Sciatic nerve (tissue), 2 donors: ENCODE results near the gene AOPEP. TPM values are rescaled to one million over a fixed set of nuclear protein-coding genes. Genes with fewer than 3 reads are reported as not detected.
"Not testable (repeated sequence)": the region's sequence is repeated elsewhere in the genome, so short reads cannot be mapped to it uniquely, and the experiment has no call there.

ENCODE experiments used
- ATAC-seq: fragments of 200-7000 bp; cut with Tn5 transposase; one replicate; pipeline ENCODE4 v1.9.1; 2020; ENCODE audit warnings: mild to moderate bottlenecking, moderate library complexity
- DNase-seq: peaks from one replicate; pipeline ENCODE4 v3.0.0-alpha.2; 2020; ENCODE audit warnings: low spot score
- intact Hi-C: fragments of 100-400 bp; cut with DNase I; formaldehyde crosslinking; loops from one replicate; pipeline ENCODE4 v1.14.2; 2022
- total RNA-seq: library from RNA; stranded (reverse); fragmentation: NEBNext Ultra II Directional; extraction: Animal tissue kit (Norgen Biotek cat#: 25700); gene quantifications from one replicate; pipeline ENCODE4 v1.2.1, GENCODE V29; 2021
- donor health status: DM: no; HTN: no; CAD: no.
- donor health status: DM: no; HTN: no; CAD: no.

The AOPEP gene
- total RNA-seq, 1 donor from 2014 or later = 158 TPM

DNA sequence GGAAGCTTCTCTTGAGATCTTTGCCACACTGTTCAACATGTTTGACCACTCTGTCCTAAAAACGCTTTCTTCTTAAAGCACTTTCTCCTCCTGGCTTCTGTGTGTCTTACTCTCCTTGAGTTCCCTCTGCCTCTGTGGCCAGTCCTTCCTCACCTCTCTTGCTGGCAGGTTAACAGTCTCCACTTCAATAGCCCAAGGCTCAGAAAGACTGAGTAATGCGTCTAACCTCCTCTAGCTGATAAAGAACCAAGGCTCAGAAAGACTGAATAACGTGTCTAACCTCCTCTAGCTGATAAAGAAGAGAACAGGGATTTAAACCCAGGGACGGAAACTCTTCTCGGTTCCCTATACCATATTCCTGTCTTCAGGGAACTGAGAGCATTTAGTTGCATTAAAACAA is 205.2 kb downstream of the AOPEP start:
- DNase-seq (no peak), ATAC-seq (no peak)
- intact Hi-C loops = no loop called here

- intact Hi-C loops = no loop called here
- no peak for DNase-seq
- ATAC-seq = no peak
Measured at GRCh38 chr9:94932652-94933510, 206.4 kb downstream of the AOPEP start.

DNA sequence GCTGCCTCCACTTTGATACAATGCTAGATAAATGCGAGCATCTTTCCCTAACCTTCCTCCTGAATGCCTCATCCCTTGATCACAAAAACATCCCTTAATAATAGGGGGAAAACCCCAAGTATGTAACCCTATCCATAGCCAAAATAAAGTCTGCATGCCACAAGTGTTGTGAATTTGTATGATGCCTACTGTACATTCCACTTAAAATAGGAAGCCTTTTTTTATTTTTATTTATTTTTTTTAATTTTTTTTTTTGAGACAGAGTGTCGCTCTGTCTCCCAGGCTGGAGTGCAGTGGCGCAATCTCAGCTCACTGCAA is 207.0 kb downstream of the AOPEP start:
- intact Hi-C loops = no loop called here

DNA sequence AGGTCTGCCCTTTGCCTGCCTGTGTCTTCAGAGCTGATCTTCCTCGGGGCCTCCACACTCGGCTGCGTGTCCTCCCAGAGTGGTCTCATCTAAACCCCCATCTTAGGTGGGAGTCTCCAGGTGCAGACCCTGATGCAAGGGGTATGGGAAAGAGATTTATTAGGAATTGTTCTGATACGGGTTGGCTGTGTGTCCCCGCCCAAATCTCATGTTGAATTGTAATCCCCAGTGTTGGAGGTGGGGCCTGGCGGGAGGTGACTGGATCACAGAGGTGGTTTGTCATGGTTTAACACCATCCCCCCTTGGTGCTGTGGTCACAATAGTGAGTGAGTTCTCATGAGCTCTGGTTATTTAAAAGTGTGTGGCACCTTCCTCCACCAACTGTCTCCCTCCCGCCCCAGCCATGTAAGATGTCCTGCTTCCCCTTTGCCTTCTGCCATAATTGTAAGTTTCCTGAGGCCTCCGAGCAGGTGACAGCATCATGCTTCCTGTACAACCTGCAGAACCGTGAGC is 208.4 kb downstream of the AOPEP start:
- intact Hi-C loops = no loop called here
- ATAC-seq (no peak), DNase-seq (no peak)

More for the DNA sequence above, 207.0 kb downstream of the AOPEP start:
- no peak for ATAC-seq
- no peak for DNase-seq

DNA sequence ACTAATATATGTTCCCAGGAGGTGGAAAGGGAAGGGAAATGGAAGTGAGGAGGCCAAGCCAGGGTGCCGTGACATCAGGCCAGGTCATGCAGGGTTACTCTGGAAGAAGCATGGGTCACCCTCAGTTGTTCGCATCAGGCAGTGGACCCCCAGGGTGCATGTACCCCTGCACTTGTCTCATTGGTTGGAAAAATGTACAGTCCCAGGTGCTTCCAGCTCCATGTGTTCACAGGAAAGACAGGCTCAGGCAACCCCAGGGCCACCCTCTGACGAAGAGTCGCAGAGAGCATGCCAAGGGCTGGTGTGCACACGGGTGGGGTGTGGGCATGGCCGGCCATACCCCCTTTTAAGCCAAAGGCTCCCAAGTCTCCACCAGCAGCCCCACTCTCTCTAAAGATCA is 208.9 kb downstream of the AOPEP start:
- intact Hi-C loops = no loop called here
- DNase-seq = no peak
- no peak for ATAC-seq

- ATAC-seq = peak; percentile 21
- intact Hi-C loops = no loop called here
- no peak for DNase-seq
Measured at GRCh38 chr9:94936419-94936818, 209.9 kb downstream of the AOPEP start.

- DNase-seq (no peak), ATAC-seq (no peak)
- intact Hi-C loops = no loop called here
Measured at GRCh38 chr9:94937214-94937903, 210.9 kb downstream of the AOPEP start.

DNA sequence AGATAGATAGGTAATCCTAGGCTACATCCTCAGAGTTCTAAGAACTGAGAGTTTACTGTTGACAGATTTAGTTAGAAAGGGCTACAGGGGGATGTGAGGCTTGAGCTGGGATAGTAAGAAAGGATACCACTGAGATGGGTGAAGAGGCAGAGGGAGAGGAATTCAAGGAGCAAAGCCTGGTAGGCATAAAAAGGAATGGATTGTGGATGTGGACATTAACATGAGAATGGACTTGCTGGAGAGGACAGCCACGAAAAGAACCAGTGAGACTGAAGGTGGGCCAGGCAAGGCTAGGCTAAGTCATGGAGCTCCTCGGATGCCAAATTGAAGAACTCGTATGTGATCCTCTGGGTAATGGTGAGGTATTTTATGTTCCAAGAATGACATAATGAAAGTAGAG is 211.9 kb downstream of the AOPEP start:
- intact Hi-C loops = no loop called here
- no peak for ATAC-seq
- no peak for DNase-seq

- ATAC-seq, intact Hi-C loops, DNase-seq: not testable (repeated sequence)
Measured at GRCh38 chr9:94940296-94940695, 213.8 kb downstream of the AOPEP start.

- intact Hi-C loops = no loop called here
- ATAC-seq (no peak), DNase-seq (no peak)
Measured at GRCh38 chr9:94941211-94941875, 214.8 kb downstream of the AOPEP start.

DNA sequence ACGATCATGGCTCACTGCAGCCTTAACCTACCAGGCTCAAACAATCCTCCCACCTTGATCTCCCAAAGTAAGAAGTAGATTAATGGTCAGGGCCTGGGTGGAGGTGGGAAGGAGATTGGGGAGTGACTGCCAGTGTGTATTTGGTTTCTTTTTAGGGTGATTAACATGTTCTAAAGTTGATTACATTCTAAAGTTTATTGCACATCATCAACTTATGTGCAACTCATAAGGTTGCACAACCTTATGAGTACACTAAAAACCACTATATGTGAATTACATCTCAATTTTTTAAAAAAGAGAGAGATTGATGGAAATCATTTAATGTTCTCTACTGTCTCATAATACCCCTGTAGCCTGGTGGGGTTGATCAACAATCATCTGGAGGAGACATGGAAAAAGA is 218.1 kb downstream of the AOPEP start:
- intact Hi-C loops = no loop called here
- no peak for ATAC-seq
- DNase-seq = no peak

DNA sequence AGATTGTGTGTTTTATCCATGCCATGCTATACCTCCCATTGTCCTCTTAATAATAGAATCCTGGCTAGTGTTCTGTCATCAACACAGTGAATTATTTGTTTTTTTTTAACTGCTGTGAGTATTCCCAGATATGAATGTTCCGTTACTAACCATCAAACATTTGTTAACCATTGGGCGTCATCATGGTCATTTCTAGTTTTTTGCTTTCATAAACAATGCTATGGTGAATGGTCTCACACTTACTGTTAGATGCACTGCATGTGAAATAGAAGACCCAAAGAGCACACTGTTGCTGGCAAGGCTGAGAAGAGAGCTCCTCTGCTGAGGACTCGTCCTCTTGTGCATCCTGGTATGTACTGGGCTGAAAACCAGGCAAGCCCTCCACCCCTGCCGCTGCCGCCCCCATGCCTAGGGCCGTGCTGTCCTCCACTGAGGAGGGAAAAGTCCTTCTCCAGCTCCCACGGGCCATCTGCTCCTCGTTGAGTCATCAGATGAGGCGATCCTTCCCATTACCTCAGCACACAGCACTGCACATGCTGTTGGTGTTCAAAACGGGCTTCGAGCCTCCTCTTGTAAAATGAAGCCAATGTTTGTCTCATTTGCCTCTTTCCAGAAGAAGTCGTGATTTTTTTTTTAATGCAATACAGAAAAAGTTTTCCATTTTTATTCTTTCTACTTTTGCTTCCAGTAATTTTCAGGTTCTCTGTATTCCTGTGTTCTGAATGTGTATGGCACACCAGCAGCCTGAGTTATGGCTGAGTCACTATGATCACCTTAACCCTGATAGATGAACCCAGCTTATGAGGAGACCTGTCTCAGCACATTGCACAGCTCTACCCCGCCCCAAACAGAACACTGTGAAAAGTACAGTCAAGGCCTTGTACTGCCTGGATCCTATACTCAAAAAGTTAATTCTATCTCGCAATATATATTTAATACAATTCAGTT is 219.0 kb downstream of the AOPEP start:
- DNase-seq = peak; percentile 70
- ATAC-seq = peak; percentile 86
- intact Hi-C loops = no loop called here

DNA sequence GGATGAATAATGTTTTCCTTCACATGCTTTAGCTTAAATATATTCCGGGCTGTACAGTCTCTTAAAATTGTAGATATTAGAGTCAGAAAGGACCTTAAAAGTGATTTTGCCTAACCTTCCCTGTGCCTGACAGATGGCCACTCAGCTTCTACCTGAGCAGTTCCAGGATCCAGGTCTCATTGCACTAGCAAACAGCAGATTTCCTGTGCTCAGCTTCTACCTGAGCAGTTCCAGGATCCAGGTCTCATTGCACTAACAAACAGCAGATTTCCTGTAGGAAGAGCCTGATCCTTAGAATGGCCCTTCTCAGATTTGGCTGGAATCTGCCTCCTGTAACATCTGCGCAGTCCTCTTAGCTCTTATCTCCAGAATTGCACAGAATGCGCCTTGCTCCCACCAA is 219.8 kb downstream of the AOPEP start:
- no peak for DNase-seq
- ATAC-seq = no peak
- intact Hi-C loops = no loop called here

- DNase-seq (no peak), ATAC-seq (no peak)
- intact Hi-C loops = no loop called here
Measured at GRCh38 chr9:94948567-94949235, 222.2 kb downstream of the AOPEP start.

- intact Hi-C loops = no loop called here
- ATAC-seq (no peak), DNase-seq (no peak)
Measured at GRCh38 chr9:94949370-94949769, 222.9 kb downstream of the AOPEP start.

DNA sequence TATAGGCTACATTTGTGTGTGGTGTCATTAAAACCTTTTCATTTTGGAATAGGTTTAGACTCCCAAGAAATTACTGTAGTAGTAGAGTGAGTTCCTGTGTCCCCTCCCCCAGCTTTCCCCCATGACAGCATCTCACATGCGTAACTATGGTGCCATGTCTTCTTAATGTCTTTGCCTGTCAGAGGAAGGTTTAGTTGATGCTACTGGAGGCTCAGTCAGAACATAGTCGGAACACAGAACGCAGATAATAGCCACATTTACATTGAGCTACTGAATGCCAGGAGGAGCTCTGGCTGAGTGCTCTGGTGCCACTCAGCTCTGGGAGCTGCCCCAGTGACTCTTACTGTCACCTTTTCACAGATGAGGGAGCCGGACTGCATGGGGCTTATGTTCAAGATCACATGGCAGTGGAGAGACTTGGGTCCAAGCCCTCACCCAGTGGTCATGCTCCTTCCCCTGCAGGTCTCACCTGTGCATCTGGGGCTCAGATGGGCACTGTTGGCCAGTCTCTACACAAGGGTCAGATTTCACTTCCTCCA is 223.6 kb downstream of the AOPEP start:
- DNase-seq (no peak), ATAC-seq (no peak)
- intact Hi-C loops = no loop called here

- peak; percentile 72 for ATAC-seq
- DNase-seq = no peak
- intact Hi-C loops = no loop called here
Measured at GRCh38 chr9:94950579-94951323, 224.3 kb downstream of the AOPEP start.
